WTC11 (cell line): ENCODE results near the gene RIMKLB. TPM values are rescaled to one million over a fixed set of nuclear protein-coding genes. Genes with fewer than 3 reads are reported as not detected.

ENCODE experiments used
- ATAC-seq: fragments of 200-7000 bp; cut with Tn5 transposase; 2 replicates; pipeline ENCODE4 v1.10.0; 2021; ENCODE audit warnings: mild to moderate bottlenecking, moderate library complexity
- CTCF ChIA-PET: fragments of 300-600 bp; sonication (Branson Sonifier 250); formaldehyde crosslinking; loops from one replicate; lab custom pipeline; 2021; ENCODE audit warnings: antibody characterized with exemption; lab: Charles Lee
- POLR2A ChIA-PET: fragments of 350-600 bp; sonication (Branson Sonifier 250); formaldehyde crosslinking; loops from one replicate; lab custom pipeline; 2021; ENCODE audit warnings: antibody characterized with exemption; lab: Charles Lee
- DNase-seq: peaks from one replicate; pipeline ENCODE4 v3.0.0; 2021; ENCODE audit warnings: low spot score
- H3K27ac Mint-ChIP-seq: 2 replicates; pipeline ENCODE4 v1.8.0; 2021; ENCODE audit warnings: mixed read lengths
- H3K27me3 Mint-ChIP-seq: 2 replicates; pipeline ENCODE4 v1.8.0; 2021; ENCODE audit warnings: low read depth, mild to moderate bottlenecking, moderate library complexity, mixed read lengths
- H3K36me3 Mint-ChIP-seq: 2 replicates; pipeline ENCODE4 v1.8.0; 2021; ENCODE audit warnings: mixed read lengths
- H3K4me1 Mint-ChIP-seq: 2 replicates; pipeline ENCODE4 v1.8.0; 2022; ENCODE audit warnings: mixed read lengths
- H3K4me3 Mint-ChIP-seq: 2 replicates; pipeline ENCODE4 v1.8.0; 2021; ENCODE audit warnings: mild to moderate bottlenecking, moderate library complexity, mixed read lengths
- H3K9me3 Mint-ChIP-seq: 2 replicates; pipeline ENCODE4 v1.8.0; 2021; ENCODE audit warnings: mixed read lengths
- AR ChIP-seq: fragments of 250-450 bp; sonication (Bioruptor Pico); IDR thresholded peaks from 2 replicates; pipeline ENCODE4 v1.9.0; 2021; ENCODE audit warnings: mild to moderate bottlenecking
- ATF1 ChIP-seq: sonication (generic); formaldehyde crosslinking; IDR thresholded peaks from 2 replicates; pipeline ENCODE4 v1.8.1; 2023; ENCODE audit warnings: mild to moderate bottlenecking, moderate library complexity, missing genetic modification reagents
- ATF3 ChIP-seq: sonication (generic); formaldehyde crosslinking; conservative IDR thresholded peaks from 2 replicates; pipeline ENCODE4 v1.8.1; 2022; ENCODE audit warnings: mild to moderate bottlenecking, missing genetic modification reagents
- CBFB ChIP-seq: sonication (generic); formaldehyde crosslinking; IDR thresholded peaks from 2 replicates; pipeline ENCODE4 v1.8.1; 2022; ENCODE audit warnings: mild to moderate bottlenecking, low read depth, missing genetic modification reagents
- CDX4 ChIP-seq: fragments of 250-450 bp; sonication (Bioruptor Pico); IDR thresholded peaks from 2 replicates; pipeline ENCODE4 v1.9.0; 2021; ENCODE audit warnings: moderate library complexity, mild to moderate bottlenecking, inconsistent platforms, borderline replicate concordance
- E2F4 ChIP-seq: sonication (generic); formaldehyde crosslinking; IDR thresholded peaks from 2 replicates; pipeline ENCODE4 v1.8.1; 2022; ENCODE audit warnings: low read depth, mild to moderate bottlenecking, moderate library complexity, missing genetic modification reagents, borderline replicate concordance
- GABPB1 ChIP-seq: sonication (generic); formaldehyde crosslinking; IDR thresholded peaks from 2 replicates; pipeline ENCODE4 v1.8.1; 2023; ENCODE audit warnings: mild to moderate bottlenecking, missing genetic modification reagents
- HMGXB4 ChIP-seq: sonication (generic); formaldehyde crosslinking; IDR thresholded peaks from 2 replicates; pipeline ENCODE4 v1.8.1; 2023; ENCODE audit warnings: mild to moderate bottlenecking, moderate library complexity, missing genetic modification reagents
- JAZF1 ChIP-seq: fragments of 250-450 bp; sonication (Bioruptor Pico); IDR thresholded peaks from 2 replicates; pipeline ENCODE4 v1.9.0; 2021; ENCODE audit warnings: moderate library complexity, mild to moderate bottlenecking, inconsistent platforms
- NR1H2 ChIP-seq: sonication (generic); formaldehyde crosslinking; IDR thresholded peaks from 2 replicates; pipeline ENCODE4 v1.9.0; 2021; ENCODE audit warnings: mild to moderate bottlenecking, moderate library complexity, missing genetic modification reagents
- RELA ChIP-seq: sonication (generic); formaldehyde crosslinking; IDR thresholded peaks from 2 replicates; pipeline ENCODE4 v1.8.1; 2022; ENCODE audit warnings: missing genetic modification reagents, mild to moderate bottlenecking, borderline replicate concordance
- TCF7 ChIP-seq: sonication (generic); formaldehyde crosslinking; IDR thresholded peaks from 2 replicates; pipeline ENCODE4 v1.8.0; 2022; ENCODE audit warnings: mild to moderate bottlenecking, low read depth, missing genetic modification reagents, moderate library complexity
- ZNF281 ChIP-seq: sonication (generic); formaldehyde crosslinking; IDR thresholded peaks from 2 replicates; pipeline ENCODE4 v1.8.0; 2023; ENCODE audit warnings: mild to moderate bottlenecking, missing genetic modification reagents
- ZNF512 ChIP-seq: sonication (generic); formaldehyde crosslinking; IDR thresholded peaks from 2 replicates; pipeline ENCODE4 v1.8.1; 2022; ENCODE audit warnings: missing genetic modification reagents, borderline replicate concordance
- total RNA-seq: library from RNA; stranded (reverse); gene quantifications from 3 replicates; pipeline ENCODE4 v1.2.3, GENCODE V29; 2021

RIMKLB gene
- total RNA-seq, 1 experiment from 2014 or later = 106 TPM

GRCh38 chr12:8779281-8779680, 81.5 kb downstream of the RIMKLB start (continued):
- no peak for TF ChIP-seq ZNF512
- TF ChIP-seq AR = no peak
- no peak for TF ChIP-seq JAZF1 (CRISPR knock-in tag)
- TF ChIP-seq ATF3 (CRISPR knock-in tag) = no peak
- no peak for TF ChIP-seq HMGXB4 (CRISPR knock-in tag)
- no peak for TF ChIP-seq CBFB (CRISPR knock-in tag)
- no peak for TF ChIP-seq RELA (CRISPR knock-in tag)
- no peak for TF ChIP-seq TCF7 (CRISPR knock-in tag)
- TF ChIP-seq ATF1 (CRISPR knock-in tag) = no peak
- no peak for TF ChIP-seq GABPB1
- TF ChIP-seq CDX4 (CRISPR knock-in tag) = no peak
- TF ChIP-seq E2F4 = no peak
- TF ChIP-seq ZNF281 (CRISPR knock-in tag) = no peak

- no peak for TF ChIP-seq NR1H2
- Mint-ChIP-seq H3K27ac (peak overlapping the region; percentile 54), H3K9me3 (no peaks in the 10 kb centered on the region), H3K27me3 (no peaks in the 10 kb centered on the region), H3K4me1 (peaks cover 46% of the 10 kb centered on the region), H3K36me3 (peaks cover 29% of the 10 kb centered on the region), H3K4me3 (no peak overlapping the region)
- ATAC-seq (no peak), DNase-seq (no peak)
- ChIA-PET CTCF (interaction anchor here (0.6 to 1.1 kb wide), 5 partner anchors 43 to 122 kb away, joined by 3 to 7 read pairs (median 4); no protein-coding TSS in a partner anchor), POLR2A (no interaction called here)
Observed at GRCh38 chr12:8779862-8780261, 82.1 kb downstream of the RIMKLB start.
